A673 (cell line): ENCODE results near the gene ZFAND2B.

Source experiments
- CTCF ChIP-seq: fragments of 300-800, 200-600 bp; sonication (generic); conservative IDR thresholded peaks from 2 replicates; pipeline ENCODE4 v1.5.1; 2017; ENCODE audit warnings: low read depth, mild to moderate bottlenecking, antibody characterized with exemption, low read length, moderate library complexity, mixed read lengths
- EZH2 ChIP-seq: fragments of 200-600 bp; sonication (generic); IDR thresholded peaks from 2 replicates; pipeline ENCODE4 v1.6.1; 2017; ENCODE audit warnings: borderline replicate concordance, low read depth, mild to moderate bottlenecking, mixed read lengths, antibody characterized with exemption, low read length; ENCODE audit not compliant: poor library complexity, severe bottlenecking

- TF ChIP-seq CTCF (no peak), EZH2 (no peak)
Observed at GRCh38 chr2:219218217-219218731, 11.7 kb downstream of the ZFAND2B start.
